CD4-positive, alpha-beta T cell (primary cell): ENCODE results near the gene SDK1. TPM values are rescaled to one million over a fixed set of nuclear protein-coding genes. Genes with fewer than 3 reads are reported as not detected.

Source experiments
- ATAC-seq: fragments of 200-7000 bp; cut with Tn5 transposase; one replicate; pipeline ENCODE4 v1.10.0; 2022; ENCODE audit warnings: mild to moderate bottlenecking; ENCODE audit not compliant: poor library complexity
- CTCF ChIA-PET: fragments of 350-600 bp; sonication (Branson Sonifier 250); formaldehyde crosslinking; loops from one replicate; lab custom pipeline; 2021; ENCODE audit warnings: antibody characterized with exemption, inconsistent platforms; lab: Charles Lee
- POLR2A ChIA-PET: fragments of 350-600 bp; sonication (Branson Sonifier 250); formaldehyde crosslinking; loops from one replicate; lab custom pipeline; 2021; ENCODE audit warnings: antibody characterized with exemption, inconsistent platforms; lab: Charles Lee
- DNase-seq, 14 experiments: peaks; one replicate each; pipeline ENCODE4 v3.0.0-alpha.2; 2013 to 2020; ENCODE audit warnings: mixed read lengths in 2 of 14
- H3K27ac ChIP-seq, 2 donors: one replicate each; pipeline versions ENCODE4 v1.5.1 to v1.7.0; 2013; ENCODE audit warnings: low read length in 2 of 2, low read depth in 1 of 2, mild to moderate bottlenecking in 1 of 2
- H3K27me3 ChIP-seq, 2 experiments: 1 replicate in 1 of 2; 2 replicates in 1 of 2; pipeline versions ENCODE4 v1.6.1 to v1.7.0; 2013; ENCODE audit warnings: low read length in 2 of 2, control low read depth in 1 of 2, mild to moderate bottlenecking in 1 of 2, moderate library complexity in 1 of 2; ENCODE audit not compliant: insufficient read depth in 2 of 2, control insufficient read depth in 1 of 2
- H3K36me3 ChIP-seq: one replicate; pipeline ENCODE4 v1.6.1; 2013; ENCODE audit warnings: low read length, control low read depth; ENCODE audit not compliant: insufficient read depth
- H3K4me1 ChIP-seq: one replicate; pipeline ENCODE4 v1.6.1; 2013; ENCODE audit warnings: low read length, control low read depth; ENCODE audit not compliant: insufficient read depth
- H3K4me3 ChIP-seq: one replicate; pipeline ENCODE4 v1.5.1; 2013; ENCODE audit warnings: mild to moderate bottlenecking, low read length, moderate library complexity
- H3K9me3 ChIP-seq, 2 experiments: 1 replicate in 1 of 2; 2 replicates in 1 of 2; pipeline versions ENCODE4 v1.6.1 to v1.7.0; 2013; ENCODE audit warnings: low read length in 2 of 2, mild to moderate bottlenecking in 2 of 2, control low read depth in 1 of 2, moderate library complexity in 1 of 2; ENCODE audit not compliant: control insufficient read depth in 1 of 2, insufficient read depth in 1 of 2
- H3K27ac Mint-ChIP-seq: one replicate; pipeline ENCODE4 v1.8.0; 2020; ENCODE audit warnings: mixed read lengths
- H3K27me3 Mint-ChIP-seq: one replicate; pipeline ENCODE4 v1.8.0; 2021; ENCODE audit warnings: mixed read lengths
- H3K36me3 Mint-ChIP-seq: one replicate; pipeline ENCODE4 v1.8.0; 2021; ENCODE audit warnings: low read depth, mixed read lengths
- H3K4me1 Mint-ChIP-seq: one replicate; pipeline ENCODE4 v1.8.0; 2021; ENCODE audit warnings: low read depth, mixed read lengths
- H3K4me3 Mint-ChIP-seq: one replicate; pipeline ENCODE4 v1.8.0; 2020; ENCODE audit warnings: mild to moderate bottlenecking, mixed read lengths
- H3K9me3 Mint-ChIP-seq: one replicate; pipeline ENCODE4 v1.8.0; 2020; ENCODE audit warnings: mixed read lengths
- intact Hi-C, 2 experiments: fragments of 100-400 bp; cut with DNase I in 1 of 2; cut with micrococcal nuclease in 1 of 2; formaldehyde crosslinking; loops; one replicate each; pipeline versions ENCODE4 v1.15.1 to v1.9.0; 2023 to 2025; cut with DNase I, micrococcal nuclease
- total RNA-seq, 174 experiments: library from RNA in 2 of 174; stranded (reverse) in 2 of 174; gene quantifications; one replicate each; pipeline ENCODE4 v1.2.3 and lab custom pipeline; 2021 to 2026
- TF ChIP-seq, protein P1 (sequence below): fragments of 200-600 bp; IDR thresholded peaks from one replicate; pipeline ENCODE4 v1.8.0; 2022; ENCODE audit warnings: antibody characterized with exemption, mild to moderate bottlenecking

SDK1 gene
- total RNA-seq, 2 experiments from 2014 or later: 1.1 to 1.3 TPM

DNA sequence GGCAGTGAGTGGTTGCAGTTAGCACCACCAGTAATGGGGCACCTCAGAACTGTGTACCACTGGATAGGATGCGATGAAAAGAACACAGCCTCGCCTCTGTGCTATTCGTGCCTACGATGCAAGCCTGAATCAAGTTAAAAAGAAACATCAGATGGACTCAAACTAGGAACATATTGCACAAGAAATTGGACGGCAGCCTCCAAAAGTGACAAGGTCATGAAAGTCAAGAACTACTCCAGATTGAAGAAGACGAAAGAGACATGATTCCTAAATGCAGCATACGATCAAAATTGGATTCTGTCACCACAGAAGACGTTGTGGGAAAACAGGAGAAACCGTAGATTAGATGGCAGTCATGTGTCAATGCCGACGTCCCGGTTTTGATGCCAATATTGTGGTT is 732.9 kb downstream of the SDK1 start:
- no peaks in the 10 kb centered on the region for H3K4me1 Mint-ChIP-seq
- H3K4me3 Mint-ChIP-seq: no peak overlapping the region
- TF ChIP-seq, protein P1, sequence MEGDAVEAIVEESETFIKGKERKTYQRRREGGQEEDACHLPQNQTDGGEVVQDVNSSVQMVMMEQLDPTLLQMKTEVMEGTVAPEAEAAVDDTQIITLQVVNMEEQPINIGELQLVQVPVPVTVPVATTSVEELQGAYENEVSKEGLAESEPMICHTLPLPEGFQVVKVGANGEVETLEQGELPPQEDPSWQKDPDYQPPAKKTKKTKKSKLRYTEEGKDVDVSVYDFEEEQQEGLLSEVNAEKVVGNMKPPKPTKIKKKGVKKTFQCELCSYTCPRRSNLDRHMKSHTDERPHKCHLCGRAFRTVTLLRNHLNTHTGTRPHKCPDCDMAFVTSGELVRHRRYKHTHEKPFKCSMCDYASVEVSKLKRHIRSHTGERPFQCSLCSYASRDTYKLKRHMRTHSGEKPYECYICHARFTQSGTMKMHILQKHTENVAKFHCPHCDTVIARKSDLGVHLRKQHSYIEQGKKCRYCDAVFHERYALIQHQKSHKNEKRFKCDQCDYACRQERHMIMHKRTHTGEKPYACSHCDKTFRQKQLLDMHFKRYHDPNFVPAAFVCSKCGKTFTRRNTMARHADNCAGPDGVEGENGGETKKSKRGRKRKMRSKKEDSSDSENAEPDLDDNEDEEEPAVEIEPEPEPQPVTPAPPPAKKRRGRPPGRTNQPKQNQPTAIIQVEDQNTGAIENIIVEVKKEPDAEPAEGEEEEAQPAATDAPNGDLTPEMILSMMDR: no peak
- ChIA-PET POLR2A (no interaction called here), CTCF (no interaction called here)
- ATAC-seq (no peak), DNase-seq (no peak)
- H3K27ac Mint-ChIP-seq: no peak overlapping the region
- Histone ChIP-seq H3K9me3 (no peaks in the 10 kb centered on the region), H3K36me3 (no peaks in the 10 kb centered on the region), H3K4me3 (no peak overlapping the region), H3K4me1 (no peaks in the 10 kb centered on the region), H3K27ac (no peak overlapping the region), H3K27me3 (peaks cover 0 to 3% of the 10 kb centered on the region in 2 experiments)
- H3K9me3 Mint-ChIP-seq: no peaks in the 10 kb centered on the region
- peaks cover 4% of the 10 kb centered on the region for H3K27me3 Mint-ChIP-seq
- no peaks in the 10 kb centered on the region for H3K36me3 Mint-ChIP-seq
- intact Hi-C loops: no loop called here

DNA sequence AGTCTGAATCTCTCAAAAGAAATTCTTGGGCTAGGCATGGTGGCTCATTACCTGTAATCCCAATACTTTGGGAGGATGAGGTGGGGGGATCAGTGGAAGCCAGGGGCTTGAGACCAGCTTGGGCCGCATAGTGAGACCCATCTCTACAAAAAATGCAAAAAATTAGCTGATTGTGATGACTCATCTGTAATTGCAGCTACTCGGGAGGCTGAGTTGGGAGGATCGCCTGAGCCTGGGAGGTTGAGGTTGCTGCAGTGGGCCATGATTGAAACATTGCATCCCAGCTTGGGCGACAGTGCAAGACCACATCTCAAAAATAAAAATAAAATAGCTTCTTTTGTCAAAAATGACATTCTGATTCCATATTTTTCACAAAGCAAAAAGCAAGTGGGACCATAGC is 736.3 kb downstream of the SDK1 start:
- DNase-seq: no peak
- Mint-ChIP-seq H3K27ac (no peak overlapping the region), H3K36me3 (no peaks in the 10 kb centered on the region), H3K4me3 (no peak overlapping the region), H3K4me1 (no peaks in the 10 kb centered on the region), H3K27me3 (no peaks in the 10 kb centered on the region), H3K9me3 (no peaks in the 10 kb centered on the region)
- Histone ChIP-seq H3K27me3 (no peaks in the 10 kb centered on the region), H3K9me3 (no peaks in the 10 kb centered on the region), H3K27ac (no peak overlapping the region), H3K4me3 (no peak overlapping the region), H3K36me3 (no peaks in the 10 kb centered on the region), H3K4me1 (no peaks in the 10 kb centered on the region)
- no peak for ATAC-seq
- intact Hi-C loops: no loop called here
- TF ChIP-seq, protein P1: no peak
- POLR2A ChIA-PET: no interaction called here
- CTCF ChIA-PET: no interaction called here

DNA sequence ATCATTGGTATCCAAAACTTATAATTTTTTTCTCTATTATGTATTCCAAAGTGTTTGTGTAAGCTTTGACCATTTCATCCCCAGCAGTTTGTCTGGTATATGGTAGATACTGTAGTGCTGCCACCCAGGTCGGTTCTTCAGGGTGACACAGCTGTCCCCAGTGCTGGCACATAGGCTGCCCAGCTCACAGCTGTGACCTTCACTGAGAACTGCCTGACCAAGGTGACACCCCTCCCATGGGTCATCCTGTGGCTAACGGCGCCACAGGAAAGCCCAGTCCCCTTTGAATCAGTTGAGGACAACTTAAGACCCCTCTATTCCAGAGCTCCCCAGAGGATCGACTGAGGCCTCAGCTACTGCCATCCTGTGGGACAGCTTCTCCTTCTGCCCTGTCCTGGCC is 736.8 kb downstream of the SDK1 start:
- H3K4me1 Mint-ChIP-seq: no peaks in the 10 kb centered on the region
- DNase-seq (no peak), ATAC-seq (no peak)
- H3K36me3 Mint-ChIP-seq: no peaks in the 10 kb centered on the region
- Histone ChIP-seq H3K9me3 (no peaks in the 10 kb centered on the region), H3K36me3 (no peaks in the 10 kb centered on the region), H3K4me3 (no peak overlapping the region), H3K27me3 (no peaks in the 10 kb centered on the region), H3K27ac (no peak overlapping the region), H3K4me1 (no peaks in the 10 kb centered on the region)
- TF ChIP-seq, protein P1: no peak
- H3K9me3 Mint-ChIP-seq: no peaks in the 10 kb centered on the region
- POLR2A ChIA-PET: no interaction called here
- H3K4me3 Mint-ChIP-seq: no peak overlapping the region
- no peak overlapping the region for H3K27ac Mint-ChIP-seq
- intact Hi-C loops: no loop called here
- CTCF ChIA-PET: no interaction called here
- H3K27me3 Mint-ChIP-seq: no peaks in the 10 kb centered on the region
